Transverse colon (tissue), 4 donors: Measurements from ENCODE around the gene RASAL2.

ENCODE experiments used
- EP300 ChIP-seq: sonication (generic); formaldehyde crosslinking; IDR thresholded peaks from one replicate; pipeline ENCODE4 v1.6.1; 2017; ENCODE audit warnings: antibody characterized with exemption, low read depth
- POLR2A ChIP-seq: fragments of 450-650 bp; IDR thresholded peaks from one replicate; pipeline ENCODE4 v1.6.1; 2016; ENCODE audit warnings: antibody characterized with exemption, mild to moderate bottlenecking, moderate library complexity
- POLR2AphosphoS5 ChIP-seq, 3 donors: sonication (generic); formaldehyde crosslinking; IDR thresholded peaks; one replicate each; pipeline ENCODE4 v1.6.1; 2016; ENCODE audit warnings: antibody characterized with exemption in 3 of 3
- TF ChIP-seq, protein P1 (sequence below), 5 experiments: fragments of 200-600 bp in 3 of 5; fragments of 450-650 bp in 2 of 5; sonication (generic) in 3 of 5; IDR thresholded peaks; 1 replicate in 2 of 5; 2 replicates in 3 of 5; pipeline ENCODE4 v1.5.1; 2016 to 2017; ENCODE audit warnings: antibody characterized with exemption in 5 of 5, inconsistent platforms in 3 of 5, mild to moderate bottlenecking in 2 of 5, moderate library complexity in 1 of 5

DNA sequence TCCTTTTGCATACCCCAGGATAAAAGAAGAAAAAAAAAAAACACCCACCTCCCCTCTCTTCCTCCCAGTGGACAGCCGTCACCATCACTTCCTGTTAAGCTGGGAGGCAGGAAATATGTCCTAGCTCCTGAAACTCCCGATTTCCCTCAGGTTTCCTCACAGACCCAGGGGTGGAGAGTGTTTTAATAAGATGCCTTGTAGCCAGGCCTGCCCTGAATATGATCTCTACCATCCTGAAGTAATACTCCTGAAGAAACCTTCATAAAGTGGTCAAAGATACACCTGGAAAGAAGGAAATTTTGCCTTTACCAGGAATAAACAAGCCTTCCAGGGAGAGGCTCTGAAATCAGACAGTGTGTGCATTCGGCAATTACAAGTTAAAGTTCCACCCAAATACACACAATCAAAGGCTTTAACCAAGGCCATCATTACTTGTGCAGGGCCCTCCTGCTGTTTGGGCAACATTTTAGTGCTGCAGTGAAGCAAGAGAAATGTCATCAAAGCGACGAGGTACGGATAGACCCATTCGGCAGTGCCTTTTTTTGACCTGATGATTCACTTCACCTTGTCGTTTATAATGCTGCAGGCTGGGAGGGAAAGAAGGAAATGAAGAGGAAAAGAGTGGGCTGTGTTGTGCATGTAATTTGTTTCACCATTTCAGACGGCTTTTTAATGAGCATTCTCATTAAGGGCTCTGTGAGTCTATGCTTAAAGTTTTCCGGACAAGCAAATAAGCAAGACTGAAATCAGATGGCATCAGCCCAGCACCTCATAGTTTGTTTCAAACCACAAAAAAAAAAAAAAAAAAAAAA is 41.0 kb upstream of the RASAL2 start:
- TF ChIP-seq, protein P1, sequence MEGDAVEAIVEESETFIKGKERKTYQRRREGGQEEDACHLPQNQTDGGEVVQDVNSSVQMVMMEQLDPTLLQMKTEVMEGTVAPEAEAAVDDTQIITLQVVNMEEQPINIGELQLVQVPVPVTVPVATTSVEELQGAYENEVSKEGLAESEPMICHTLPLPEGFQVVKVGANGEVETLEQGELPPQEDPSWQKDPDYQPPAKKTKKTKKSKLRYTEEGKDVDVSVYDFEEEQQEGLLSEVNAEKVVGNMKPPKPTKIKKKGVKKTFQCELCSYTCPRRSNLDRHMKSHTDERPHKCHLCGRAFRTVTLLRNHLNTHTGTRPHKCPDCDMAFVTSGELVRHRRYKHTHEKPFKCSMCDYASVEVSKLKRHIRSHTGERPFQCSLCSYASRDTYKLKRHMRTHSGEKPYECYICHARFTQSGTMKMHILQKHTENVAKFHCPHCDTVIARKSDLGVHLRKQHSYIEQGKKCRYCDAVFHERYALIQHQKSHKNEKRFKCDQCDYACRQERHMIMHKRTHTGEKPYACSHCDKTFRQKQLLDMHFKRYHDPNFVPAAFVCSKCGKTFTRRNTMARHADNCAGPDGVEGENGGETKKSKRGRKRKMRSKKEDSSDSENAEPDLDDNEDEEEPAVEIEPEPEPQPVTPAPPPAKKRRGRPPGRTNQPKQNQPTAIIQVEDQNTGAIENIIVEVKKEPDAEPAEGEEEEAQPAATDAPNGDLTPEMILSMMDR (IDR thresholded peaks at IDR 0.05), result no peak
- TF ChIP-seq POLR2A (no peak), POLR2AphosphoS5 (IDR thresholded peaks at IDR 0.05) (peak in 1 of 3 donors; percentile 31), EP300 (no peak)
